HEK293 (cell line): ENCODE measurements around the gene AFF2.

Source experiments
- CTCF ChIP-seq: fragments of 450-650 bp; formaldehyde crosslinking; IDR thresholded peaks from 2 replicates; pipeline ENCODE4 v1.5.1; 2016; ENCODE audit warnings: missing biosample characterization, missing genetic modification characterization
- SETDB1 ChIP-seq: IDR thresholded peaks from one replicate; pipeline ENCODE4 v1.6.1; 2017; ENCODE audit warnings: mild to moderate bottlenecking, low read length, moderate library complexity, mixed read lengths; ENCODE audit not compliant: insufficient read length
- ZNF138 ChIP-seq: fragments of 450-650 bp; formaldehyde crosslinking; IDR thresholded peaks from 2 replicates; pipeline ENCODE4 v1.5.1; 2016; ENCODE audit warnings: missing biosample characterization, missing genetic modification characterization, borderline replicate concordance
- ZNF404 ChIP-seq: fragments of 450-650 bp; formaldehyde crosslinking; IDR thresholded peaks from 2 replicates; pipeline ENCODE4 v1.5.1; 2017; ENCODE audit warnings: missing biosample characterization, missing genetic modification characterization
- ZNF501 ChIP-seq: fragments of 450-650 bp; formaldehyde crosslinking; IDR thresholded peaks from 2 replicates; pipeline ENCODE4 v1.5.1; 2016; ENCODE audit warnings: missing biosample characterization, missing genetic modification characterization
- ZNF561 ChIP-seq: fragments of 450-650 bp; IDR thresholded peaks from 2 replicates; pipeline ENCODE4 v1.5.1; 2018; ENCODE audit warnings: missing biosample characterization, missing genetic modification characterization, borderline replicate concordance
- ZNF571 ChIP-seq: fragments of 450-650 bp; formaldehyde crosslinking; IDR thresholded peaks from 2 replicates; pipeline ENCODE4 v1.5.0; 2017; ENCODE audit warnings: missing biosample characterization, missing genetic modification characterization
- TF ChIP-seq, protein P1 (sequence below): fragments of 450-650 bp; formaldehyde crosslinking; IDR thresholded peaks from 2 replicates; pipeline ENCODE4 v1.5.1; 2016; ENCODE audit warnings: missing biosample characterization, missing genetic modification characterization, low read depth

GRCh38 chrX:148658115-148658730, 157.8 kb downstream of the AFF2 start:
- TF ChIP-seq CTCF (tag by site-specific recombination): no peak
- no peak for TF ChIP-seq ZNF138
- no peak for TF ChIP-seq ZNF561
- TF ChIP-seq, protein P1, sequence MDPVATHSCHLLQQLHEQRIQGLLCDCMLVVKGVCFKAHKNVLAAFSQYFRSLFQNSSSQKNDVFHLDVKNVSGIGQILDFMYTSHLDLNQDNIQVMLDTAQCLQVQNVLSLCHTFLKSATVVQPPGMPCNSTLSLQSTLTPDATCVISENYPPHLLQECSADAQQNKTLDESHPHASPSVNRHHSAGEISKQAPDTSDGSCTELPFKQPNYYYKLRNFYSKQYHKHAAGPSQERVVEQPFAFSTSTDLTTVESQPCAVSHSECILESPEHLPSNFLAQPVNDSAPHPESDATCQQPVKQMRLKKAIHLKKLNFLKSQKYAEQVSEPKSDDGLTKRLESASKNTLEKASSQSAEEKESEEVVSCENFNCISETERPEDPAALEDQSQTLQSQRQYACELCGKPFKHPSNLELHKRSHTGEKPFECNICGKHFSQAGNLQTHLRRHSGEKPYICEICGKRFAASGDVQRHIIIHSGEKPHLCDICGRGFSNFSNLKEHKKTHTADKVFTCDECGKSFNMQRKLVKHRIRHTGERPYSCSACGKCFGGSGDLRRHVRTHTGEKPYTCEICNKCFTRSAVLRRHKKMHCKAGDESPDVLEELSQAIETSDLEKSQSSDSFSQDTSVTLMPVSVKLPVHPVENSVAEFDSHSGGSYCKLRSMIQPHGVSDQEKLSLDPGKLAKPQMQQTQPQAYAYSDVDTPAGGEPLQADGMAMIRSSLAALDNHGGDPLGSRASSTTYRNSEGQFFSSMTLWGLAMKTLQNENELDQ (tag by site-specific recombination): no peak
- no peak for TF ChIP-seq ZNF571 (tag by site-specific recombination)
- TF ChIP-seq SETDB1: no peak
- TF ChIP-seq ZNF404 (tag by site-specific recombination): no peak
- TF ChIP-seq ZNF501 (tag by site-specific recombination): no peak
